ENCODE results near the gene SLC47A2. TPM values are rescaled to one million over a fixed set of nuclear protein-coding genes. Genes with fewer than 3 reads are reported as not detected.

Gene SLC47A2
- total RNA-seq, 1 donor, result not detected

- no peaks in the 10 kb centered on the region for H3K9me3 ChIP-seq (ENCODE audit: low read depth, low read length)
- TF ChIP-seq CTCF (IDR thresholded peaks at IDR 0.05; ENCODE audit: extremely low read depth, low read depth, low read length), result no peak
- DNase-seq (ENCODE audit: insufficient read length, low spot score, missing footprints), result no peak
- no peaks in the 10 kb centered on the region for H4K20me1 ChIP-seq (ENCODE audit: insufficient read depth, low read length)
- no peak overlapping the region for H2AFZ ChIP-seq (ENCODE audit: low read length)
- H3K36me3 ChIP-seq (ENCODE audit: insufficient read depth, low read length), result no peaks in the 10 kb centered on the region
- no peaks in the 10 kb centered on the region for H3K79me2 ChIP-seq (ENCODE audit: insufficient read depth, low read length)
- H3K4me2 ChIP-seq (ENCODE audit: insufficient read depth, low read length), result no peak overlapping the region
- H3K27ac ChIP-seq (ENCODE audit: low read depth, low read length), result no peak overlapping the region
- no peaks in the 10 kb centered on the region for H3K27me3 ChIP-seq (ENCODE audit: insufficient read depth, low read length)
- H3K4me1 ChIP-seq (ENCODE audit: insufficient read depth, low read length), result no peaks in the 10 kb centered on the region
- no peak overlapping the region for H3K4me3 ChIP-seq (ENCODE audit: insufficient read depth, low read length)
Observed at GRCh38 chr17:19705201-19705600, 11.2 kb downstream of the SLC47A2 start.

GRCh38 chr17:19703828-19704613 lies 12.4 kb downstream of the SLC47A2 start:
- Histone ChIP-seq H3K4me1 (ENCODE audit: insufficient read depth, low read length) (no peaks in the 10 kb centered on the region), H3K9me3 (ENCODE audit: low read depth, low read length) (no peaks in the 10 kb centered on the region), H3K4me2 (ENCODE audit: insufficient read depth, low read length) (no peak overlapping the region), H3K27me3 (ENCODE audit: insufficient read depth, low read length) (no peaks in the 10 kb centered on the region), H3K36me3 (ENCODE audit: insufficient read depth, low read length) (no peaks in the 10 kb centered on the region), H3K79me2 (ENCODE audit: insufficient read depth, low read length) (no peaks in the 10 kb centered on the region), H3K27ac (ENCODE audit: low read depth, low read length) (no peak overlapping the region), H2AFZ (ENCODE audit: low read length) (no peak overlapping the region), H3K4me3 (ENCODE audit: insufficient read depth, low read length) (no peak overlapping the region), H4K20me1 (ENCODE audit: insufficient read depth, low read length) (no peaks in the 10 kb centered on the region)
- TF ChIP-seq CTCF (IDR thresholded peaks at IDR 0.05; ENCODE audit: extremely low read depth, low read depth, low read length), result no peak
- DNase-seq (ENCODE audit: insufficient read length, low spot score, missing footprints), result peak; percentile 77

GRCh38 chr17:19703106-19703827 lies 13.1 kb downstream of the SLC47A2 start:
- no peak for DNase-seq (ENCODE audit: insufficient read length, low spot score, missing footprints)
- no peaks in the 10 kb centered on the region for H4K20me1 ChIP-seq (ENCODE audit: insufficient read depth, low read length)
- H2AFZ ChIP-seq (ENCODE audit: low read length), result no peak overlapping the region
- H3K4me3 ChIP-seq (ENCODE audit: insufficient read depth, low read length), result no peak overlapping the region
- no peaks in the 10 kb centered on the region for H3K79me2 ChIP-seq (ENCODE audit: insufficient read depth, low read length)
- no peaks in the 10 kb centered on the region for H3K36me3 ChIP-seq (ENCODE audit: insufficient read depth, low read length)
- no peak for TF ChIP-seq CTCF (IDR thresholded peaks at IDR 0.05; ENCODE audit: extremely low read depth, low read depth, low read length)
- H3K27ac ChIP-seq (ENCODE audit: low read depth, low read length), result no peak overlapping the region
- no peaks in the 10 kb centered on the region for H3K27me3 ChIP-seq (ENCODE audit: insufficient read depth, low read length)
- H3K4me1 ChIP-seq (ENCODE audit: insufficient read depth, low read length), result no peaks in the 10 kb centered on the region
- H3K4me2 ChIP-seq (ENCODE audit: insufficient read depth, low read length), result no peak overlapping the region
- H3K9me3 ChIP-seq (ENCODE audit: low read depth, low read length), result no peaks in the 10 kb centered on the region

- H3K27ac ChIP-seq (ENCODE audit: low read depth, low read length), result no peak overlapping the region
- no peak for TF ChIP-seq CTCF (IDR thresholded peaks at IDR 0.05; ENCODE audit: extremely low read depth, low read depth, low read length)
- peak; percentile 82 for DNase-seq (ENCODE audit: insufficient read length, low spot score, missing footprints)
Observed at GRCh38 chr17:19702217-19702641, 14.2 kb downstream of the SLC47A2 start.

More at GRCh38 chr17:19702217-19702641, 14.2 kb downstream of the SLC47A2 start:
- H3K36me3 ChIP-seq (ENCODE audit: insufficient read depth, low read length), result no peaks in the 10 kb centered on the region
- no peaks in the 10 kb centered on the region for H3K27me3 ChIP-seq (ENCODE audit: insufficient read depth, low read length)
- no peak overlapping the region for H3K4me2 ChIP-seq (ENCODE audit: insufficient read depth, low read length)
- H3K4me3 ChIP-seq (ENCODE audit: insufficient read depth, low read length), result no peak overlapping the region
- H3K4me1 ChIP-seq (ENCODE audit: insufficient read depth, low read length), result no peaks in the 10 kb centered on the region
- H2AFZ ChIP-seq (ENCODE audit: low read length), result no peak overlapping the region
- no peaks in the 10 kb centered on the region for H3K9me3 ChIP-seq (ENCODE audit: low read depth, low read length)
- H3K79me2 ChIP-seq (ENCODE audit: insufficient read depth, low read length), result no peaks in the 10 kb centered on the region
- no peaks in the 10 kb centered on the region for H4K20me1 ChIP-seq (ENCODE audit: insufficient read depth, low read length)

Measured in osteoblast (primary cell).